ENCODE results near the gene PCID2. TPM values are rescaled to one million over a fixed set of nuclear protein-coding genes. Genes with fewer than 3 reads are reported as not detected.

Gene PCID2
- total RNA-seq, 4 donors from 2014 or later = 28.0 to 44.2 (median 40.3) TPM

DNA sequence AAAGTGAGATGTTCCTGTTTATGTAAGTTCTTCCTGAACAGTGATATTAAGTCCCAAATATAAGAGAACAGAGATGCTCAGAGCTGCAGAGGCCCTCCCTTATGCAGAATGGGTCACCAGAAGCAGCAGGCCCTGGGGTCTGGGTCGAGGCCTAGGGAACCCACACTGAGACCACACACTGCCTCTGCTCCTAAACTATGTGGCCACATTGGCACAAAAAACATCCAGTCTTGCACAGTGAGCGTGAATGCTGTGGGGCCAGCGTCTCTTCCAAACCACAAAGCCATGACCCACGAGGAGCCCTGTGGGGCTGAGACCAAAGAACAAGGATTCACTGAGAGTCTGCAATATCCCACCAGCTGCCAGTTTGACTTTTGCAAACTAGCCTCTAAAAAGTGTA, 26.4 kb downstream of the PCID2 start:
- intact Hi-C loops (cut with DNase I; ENCODE audit: low total_unique reads) = no loop called here
- no peak overlapping the region for H3K4me3 ChIP-seq (ENCODE audit: low read depth, poor library complexity, severe bottlenecking)
- 83 to 84% methylated on average over 4 of the region's 4 CpGs for WGBS, 2 donors
- TF ChIP-seq, protein P1, sequence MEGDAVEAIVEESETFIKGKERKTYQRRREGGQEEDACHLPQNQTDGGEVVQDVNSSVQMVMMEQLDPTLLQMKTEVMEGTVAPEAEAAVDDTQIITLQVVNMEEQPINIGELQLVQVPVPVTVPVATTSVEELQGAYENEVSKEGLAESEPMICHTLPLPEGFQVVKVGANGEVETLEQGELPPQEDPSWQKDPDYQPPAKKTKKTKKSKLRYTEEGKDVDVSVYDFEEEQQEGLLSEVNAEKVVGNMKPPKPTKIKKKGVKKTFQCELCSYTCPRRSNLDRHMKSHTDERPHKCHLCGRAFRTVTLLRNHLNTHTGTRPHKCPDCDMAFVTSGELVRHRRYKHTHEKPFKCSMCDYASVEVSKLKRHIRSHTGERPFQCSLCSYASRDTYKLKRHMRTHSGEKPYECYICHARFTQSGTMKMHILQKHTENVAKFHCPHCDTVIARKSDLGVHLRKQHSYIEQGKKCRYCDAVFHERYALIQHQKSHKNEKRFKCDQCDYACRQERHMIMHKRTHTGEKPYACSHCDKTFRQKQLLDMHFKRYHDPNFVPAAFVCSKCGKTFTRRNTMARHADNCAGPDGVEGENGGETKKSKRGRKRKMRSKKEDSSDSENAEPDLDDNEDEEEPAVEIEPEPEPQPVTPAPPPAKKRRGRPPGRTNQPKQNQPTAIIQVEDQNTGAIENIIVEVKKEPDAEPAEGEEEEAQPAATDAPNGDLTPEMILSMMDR (IDR thresholded peaks at IDR 0.05) = no peak
- TF ChIP-seq POLR2A (IDR thresholded peaks at IDR 0.05) = no peak
- DNase-seq (ENCODE audit: low spot score in 2 of 2) = no peak

DNA sequence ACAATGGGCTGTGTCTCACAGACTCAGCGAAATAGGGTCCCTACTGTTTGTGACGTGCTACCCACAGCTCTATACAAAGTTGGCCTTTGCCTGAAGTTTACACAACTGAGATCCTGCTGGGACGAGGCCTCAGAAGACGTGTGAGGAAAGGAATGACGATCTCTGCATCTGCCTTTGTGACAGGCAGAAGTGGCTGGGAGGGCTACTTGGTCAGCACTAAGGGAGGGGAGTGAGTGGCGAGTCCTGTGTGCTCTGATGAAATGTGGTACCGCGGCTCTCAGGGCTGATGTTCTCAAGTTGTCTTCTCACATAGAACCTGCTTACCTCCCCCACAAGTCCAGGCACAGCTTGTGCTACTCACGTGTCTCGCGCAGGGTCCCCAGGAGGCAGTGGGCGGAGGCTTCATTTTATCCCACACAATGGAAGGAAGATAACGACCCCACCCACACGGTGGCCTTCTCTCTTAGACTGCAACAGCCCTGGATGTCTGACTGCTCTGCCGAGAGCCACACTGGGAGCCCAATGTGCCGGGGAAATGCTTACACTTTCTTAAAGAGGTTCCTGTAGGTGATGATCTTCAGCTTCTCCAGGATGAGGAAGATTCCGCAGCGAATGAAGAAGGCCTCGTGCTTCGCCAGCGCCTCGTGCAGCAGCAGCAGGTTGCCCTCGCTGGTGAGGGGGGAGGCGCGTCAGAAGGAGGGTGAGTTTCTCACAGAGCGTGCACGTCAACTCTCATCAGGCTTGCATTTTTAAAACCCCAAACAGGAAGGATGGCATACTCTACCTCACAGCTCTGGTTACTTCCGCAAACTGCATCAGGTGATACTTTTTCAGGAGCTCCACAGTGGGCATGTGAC, 28.9 kb downstream of the PCID2 start:
- H3K4me3 ChIP-seq (ENCODE audit: low read depth, poor library complexity, severe bottlenecking) = no peak overlapping the region
- 90 to 92% methylated on average over 28 of the region's 28 CpGs for WGBS, 2 donors
- DNase-seq (ENCODE audit: low spot score in 2 of 2) = no peak
- intact Hi-C loops (cut with DNase I; ENCODE audit: low total_unique reads) = no loop called here
- TF ChIP-seq POLR2A (IDR thresholded peaks at IDR 0.05) = no peak
- TF ChIP-seq, protein P1 (IDR thresholded peaks at IDR 0.05) = no peak

DNA sequence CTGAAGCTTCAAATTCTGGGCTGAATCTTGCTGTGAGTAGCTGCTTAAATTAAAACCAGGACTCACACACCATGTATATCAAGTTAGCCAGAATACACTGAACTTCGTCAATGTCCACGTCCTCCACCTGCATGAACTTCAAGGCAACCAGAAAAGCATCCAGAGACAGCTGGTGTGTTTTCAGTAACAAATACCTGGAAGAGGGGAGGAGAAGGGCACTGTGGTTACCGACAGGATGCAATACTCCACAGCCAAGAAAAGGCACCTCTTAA, 29.6 kb downstream of the PCID2 start:
- no peak for DNase-seq (ENCODE audit: low spot score in 2 of 2)
- intact Hi-C loops (cut with DNase I; ENCODE audit: low total_unique reads) = no loop called here
- no peak overlapping the region for H3K4me3 ChIP-seq (ENCODE audit: low read depth, poor library complexity, severe bottlenecking)
- WGBS, 2 donors = 84% methylated on average over 3 of the region's 3 CpGs
- TF ChIP-seq, protein P1 (IDR thresholded peaks at IDR 0.05) = no peak
- no peak for TF ChIP-seq POLR2A (IDR thresholded peaks at IDR 0.05)

DNA sequence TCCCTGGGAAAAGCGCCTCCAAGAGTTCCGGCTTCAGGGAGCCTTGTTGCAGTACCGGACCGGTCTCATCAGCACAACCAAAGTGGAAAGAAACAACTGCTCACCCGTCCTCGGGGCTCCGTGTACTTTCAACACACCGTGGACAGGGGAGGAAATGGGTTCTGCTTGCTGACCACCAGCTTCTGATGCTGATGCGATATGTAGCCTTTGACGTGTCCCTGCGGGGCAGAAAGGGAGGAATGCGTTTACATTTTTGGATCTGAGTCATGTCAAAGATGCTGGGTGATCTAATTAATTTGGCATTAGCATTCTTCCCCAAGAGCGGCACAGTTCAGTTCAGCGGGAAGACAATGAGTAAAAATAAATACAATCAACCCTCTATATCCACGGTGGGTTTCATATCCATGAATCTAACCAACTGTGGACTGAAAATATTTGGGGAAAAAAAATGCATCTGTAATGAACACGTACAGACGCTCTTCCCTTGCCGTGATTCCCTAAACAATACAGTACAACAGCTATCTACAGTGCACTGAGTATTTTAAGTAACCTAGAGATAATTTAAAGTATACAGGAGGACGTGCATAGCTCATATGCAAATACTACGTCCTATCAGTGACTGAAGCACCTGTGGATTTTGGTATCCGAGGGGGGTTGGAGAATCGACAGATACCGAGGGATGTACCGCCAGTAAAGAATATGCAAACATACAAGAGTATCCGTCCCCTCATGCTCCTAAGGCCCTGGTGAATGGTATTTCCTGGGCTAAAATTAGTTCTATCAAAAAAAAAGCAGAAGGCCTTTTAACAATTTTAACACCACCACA, 30.2 kb downstream of the PCID2 start:
- no peak for TF ChIP-seq POLR2A (IDR thresholded peaks at IDR 0.05)
- TF ChIP-seq, protein P1 (IDR thresholded peaks at IDR 0.05) = no peak
- intact Hi-C loops (cut with DNase I; ENCODE audit: low total_unique reads) = no loop called here
- DNase-seq (ENCODE audit: low spot score in 2 of 2) = no peak
- WGBS, 2 donors = 87 to 91% methylated on average over 25 of the region's 25 CpGs
- H3K4me3 ChIP-seq (ENCODE audit: low read depth, poor library complexity, severe bottlenecking) = no peak overlapping the region

GRCh38 chr13:113176822-113177221, 31.6 kb downstream of the PCID2 start:
- intact Hi-C loops (cut with DNase I; ENCODE audit: low total_unique reads) = no loop called here
- DNase-seq (ENCODE audit: low spot score in 2 of 2) = no peak
- no peak overlapping the region for H3K4me3 ChIP-seq (ENCODE audit: low read depth, poor library complexity, severe bottlenecking)
- 97% methylated on average over 14 of the region's 14 CpGs for WGBS, 2 donors
- TF ChIP-seq, protein P1 (IDR thresholded peaks at IDR 0.05) = no peak
- TF ChIP-seq POLR2A (IDR thresholded peaks at IDR 0.05) = no peak

Data from lower leg skin (tissue), 4 donors.